OCI-LY3 (cell line): ENCODE data around the gene CDR2.

Experiments used
- H2AFZ ChIP-seq: fragments of 200-600, 300-600 bp; shearing (Covaris generic); 2 replicates; pipeline ENCODE4 v1.6.0; 2014; ENCODE audit warnings: antibody characterized with exemption, low read depth, low read length
- H3K27ac ChIP-seq: fragments of 200-600, 300-600 bp; sonication (generic); 2 replicates; pipeline ENCODE4 v1.5.1; 2014; ENCODE audit warnings: mild to moderate bottlenecking, low read length, moderate library complexity, mixed read lengths
- H3K27me3 ChIP-seq: fragments of 200-600, 300-600 bp; sonication (generic); 2 replicates; pipeline ENCODE4 v1.6.1; 2014; ENCODE audit warnings: low read depth, low read length, mixed read lengths
- H3K36me3 ChIP-seq: fragments of 200-600, 300-600 bp; sonication (generic); replicated peaks from 2 replicates; pipeline ENCODE3; 2014; ENCODE audit warnings: low read depth, low read length, mixed read lengths
- H3K4me1 ChIP-seq: fragments of 300-600, 200-600 bp; sonication (generic); 2 replicates; pipeline ENCODE4 v1.6.1; 2014; ENCODE audit warnings: low read length, mixed read lengths
- H3K4me2 ChIP-seq: fragments of 200-600, 300-600 bp; sonication (generic); 2 replicates; pipeline ENCODE4 v1.6.1; 2014; ENCODE audit warnings: low read length, mixed read lengths
- H3K4me3 ChIP-seq: fragments of 300-600, 200-600 bp; sonication (generic); 2 replicates; pipeline ENCODE4 v1.5.1; 2014; ENCODE audit warnings: antibody characterized with exemption, mild to moderate bottlenecking, low read length, moderate library complexity
- H3K79me2 ChIP-seq: fragments of 300-600, 200-600 bp; shearing (Covaris generic); 2 replicates; pipeline ENCODE4 v1.6.1; 2014; ENCODE audit warnings: mild to moderate bottlenecking, low read length, mixed read lengths
- H3K9ac ChIP-seq: fragments of 300-600, 200-600 bp; shearing (Covaris generic); 2 replicates; pipeline ENCODE4 v1.6.0; 2014; ENCODE audit warnings: mild to moderate bottlenecking, low read length, moderate library complexity
- H3K9me3 ChIP-seq: fragments of 200-600, 300-600 bp; shearing (Covaris generic); 2 replicates; pipeline ENCODE4 v1.6.1; 2014; ENCODE audit warnings: low read length, mixed read lengths; ENCODE audit not compliant: insufficient read depth
- H4K20me1 ChIP-seq: fragments of 200-600, 300-600 bp; sonication (generic); 2 replicates; pipeline ENCODE4 v1.6.1; 2016; ENCODE audit warnings: low read length, mixed read lengths; ENCODE audit not compliant: insufficient read depth
- EZH2phosphoT487 ChIP-seq: fragments of 200-600 bp; shearing (Covaris generic); IDR thresholded peaks from 2 replicates; pipeline ENCODE4 v1.6.1; 2018; ENCODE audit warnings: antibody characterized with exemption, mixed run types, low read depth
- TF ChIP-seq, protein P1 (sequence below): fragments of 200-600, 300-600 bp; sonication (generic); IDR thresholded peaks from 2 replicates; pipeline ENCODE4 v1.5.1; 2014; ENCODE audit warnings: antibody characterized with exemption, low read length, low read depth

CDR2 gene

DNA sequence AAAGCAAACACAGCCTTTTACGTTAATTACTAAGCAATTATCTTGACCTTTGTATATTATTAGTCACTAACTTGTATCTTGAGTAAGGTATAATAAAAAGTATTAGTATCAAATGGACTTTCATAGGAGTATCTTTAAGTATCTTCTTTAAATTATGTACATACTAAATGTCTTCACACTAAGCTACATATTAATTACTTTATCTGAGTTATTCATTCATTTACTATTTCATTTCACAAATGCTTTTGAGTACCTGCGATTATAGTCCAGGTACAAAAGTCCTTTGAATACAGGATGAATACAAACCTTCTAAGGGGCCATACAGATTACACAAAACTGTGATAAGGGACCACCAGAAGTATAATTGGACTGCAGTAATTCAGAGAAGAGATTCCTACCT lies 33.1 kb upstream of the CDR2 start:
- no peaks in the 10 kb centered on the region for H3K9me3 ChIP-seq
- H3K4me3 ChIP-seq, result no peak overlapping the region
- H3K79me2 ChIP-seq, result no peaks in the 10 kb centered on the region
- no peak overlapping the region for H3K27ac ChIP-seq
- no peak overlapping the region for H3K4me2 ChIP-seq
- H3K4me1 ChIP-seq, result no peaks in the 10 kb centered on the region
- no peak overlapping the region for H3K9ac ChIP-seq
- no peak for TF ChIP-seq EZH2phosphoT487
- TF ChIP-seq, protein P1, sequence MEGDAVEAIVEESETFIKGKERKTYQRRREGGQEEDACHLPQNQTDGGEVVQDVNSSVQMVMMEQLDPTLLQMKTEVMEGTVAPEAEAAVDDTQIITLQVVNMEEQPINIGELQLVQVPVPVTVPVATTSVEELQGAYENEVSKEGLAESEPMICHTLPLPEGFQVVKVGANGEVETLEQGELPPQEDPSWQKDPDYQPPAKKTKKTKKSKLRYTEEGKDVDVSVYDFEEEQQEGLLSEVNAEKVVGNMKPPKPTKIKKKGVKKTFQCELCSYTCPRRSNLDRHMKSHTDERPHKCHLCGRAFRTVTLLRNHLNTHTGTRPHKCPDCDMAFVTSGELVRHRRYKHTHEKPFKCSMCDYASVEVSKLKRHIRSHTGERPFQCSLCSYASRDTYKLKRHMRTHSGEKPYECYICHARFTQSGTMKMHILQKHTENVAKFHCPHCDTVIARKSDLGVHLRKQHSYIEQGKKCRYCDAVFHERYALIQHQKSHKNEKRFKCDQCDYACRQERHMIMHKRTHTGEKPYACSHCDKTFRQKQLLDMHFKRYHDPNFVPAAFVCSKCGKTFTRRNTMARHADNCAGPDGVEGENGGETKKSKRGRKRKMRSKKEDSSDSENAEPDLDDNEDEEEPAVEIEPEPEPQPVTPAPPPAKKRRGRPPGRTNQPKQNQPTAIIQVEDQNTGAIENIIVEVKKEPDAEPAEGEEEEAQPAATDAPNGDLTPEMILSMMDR, result no peak
- no peak overlapping the region for H2AFZ ChIP-seq
- no peaks in the 10 kb centered on the region for H3K36me3 ChIP-seq
- H4K20me1 ChIP-seq, result no peaks in the 10 kb centered on the region
- H3K27me3 ChIP-seq, result no peaks in the 10 kb centered on the region

DNA sequence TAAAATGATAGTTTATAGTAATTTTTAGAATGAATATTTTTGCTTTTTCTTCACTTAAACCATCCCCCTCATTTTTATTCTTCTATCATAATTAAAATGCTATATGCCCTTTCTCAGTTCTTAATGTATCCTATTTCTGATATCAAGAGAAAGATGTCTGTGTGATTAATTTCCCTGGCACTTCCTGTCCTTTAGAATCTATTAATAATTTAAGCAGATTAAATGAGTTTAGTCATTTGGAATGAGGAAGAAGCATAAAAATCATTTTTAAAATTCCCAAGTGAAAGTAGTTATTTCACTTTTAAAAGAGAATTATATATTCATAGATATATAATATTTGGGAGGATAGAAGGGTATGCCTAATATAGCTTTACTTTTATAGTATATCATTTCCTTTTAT lies 27.8 kb upstream of the CDR2 start:
- H3K4me1 ChIP-seq, result no peaks in the 10 kb centered on the region
- TF ChIP-seq, protein P1, result no peak
- TF ChIP-seq EZH2phosphoT487, result no peak
- no peak overlapping the region for H3K4me2 ChIP-seq
- no peaks in the 10 kb centered on the region for H3K9me3 ChIP-seq
- no peak overlapping the region for H2AFZ ChIP-seq
- H3K9ac ChIP-seq, result no peak overlapping the region
- H3K79me2 ChIP-seq, result no peaks in the 10 kb centered on the region
- no peaks in the 10 kb centered on the region for H3K27me3 ChIP-seq
- no peaks in the 10 kb centered on the region for H4K20me1 ChIP-seq
- no peak overlapping the region for H3K4me3 ChIP-seq
- H3K27ac ChIP-seq, result no peak overlapping the region
- no peaks in the 10 kb centered on the region for H3K36me3 ChIP-seq

DNA sequence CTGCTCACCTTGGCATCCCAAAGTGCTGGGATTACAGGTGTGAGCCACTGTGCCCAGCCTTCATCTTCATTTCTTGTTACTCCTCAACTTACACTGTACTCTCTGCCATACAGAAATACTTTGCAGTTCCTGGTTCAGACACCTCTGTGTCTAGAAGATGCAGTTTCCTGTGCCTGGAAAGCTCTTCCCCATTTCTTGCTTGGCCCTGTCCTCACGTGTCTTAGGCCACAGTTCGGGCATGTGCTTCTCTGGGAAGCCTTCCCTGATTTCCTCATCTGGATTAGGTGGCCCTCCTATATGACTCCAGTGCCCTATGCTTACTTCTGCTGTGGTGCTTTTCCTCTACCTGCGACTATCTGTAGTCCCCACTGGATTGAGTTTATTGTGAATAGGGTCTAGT lies 26.5 kb upstream of the CDR2 start:
- H3K79me2 ChIP-seq, result no peaks in the 10 kb centered on the region
- H3K9me3 ChIP-seq, result no peaks in the 10 kb centered on the region
- H3K27me3 ChIP-seq, result no peaks in the 10 kb centered on the region
- H3K9ac ChIP-seq, result no peak overlapping the region
- TF ChIP-seq EZH2phosphoT487, result no peak
- TF ChIP-seq, protein P1, result no peak
- no peak overlapping the region for H3K27ac ChIP-seq
- H3K36me3 ChIP-seq, result no peaks in the 10 kb centered on the region
- no peak overlapping the region for H2AFZ ChIP-seq
- no peaks in the 10 kb centered on the region for H4K20me1 ChIP-seq
- H3K4me1 ChIP-seq, result no peaks in the 10 kb centered on the region
- H3K4me2 ChIP-seq, result no peak overlapping the region
- no peak overlapping the region for H3K4me3 ChIP-seq

DNA sequence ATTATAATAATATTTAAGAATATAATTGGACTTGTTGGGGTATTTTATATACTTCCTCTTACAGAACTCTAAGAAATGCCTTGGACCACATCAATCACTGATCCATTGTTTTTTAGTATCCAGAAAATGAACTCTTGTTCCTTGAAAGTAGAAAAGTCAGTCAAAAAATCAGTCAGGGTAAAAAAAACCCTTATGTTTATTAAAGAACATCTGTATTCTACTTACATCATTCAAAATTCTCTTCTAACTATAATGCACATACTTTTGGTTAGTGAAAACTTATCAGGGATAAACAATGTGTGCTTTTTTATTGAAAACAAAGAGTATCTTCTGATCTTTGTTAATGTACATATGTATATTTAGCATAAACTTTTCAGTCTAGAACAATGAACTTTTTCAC lies 23.5 kb upstream of the CDR2 start:
- Histone ChIP-seq H3K79me2 (no peaks in the 10 kb centered on the region), H3K27ac (no peak overlapping the region), H3K9me3 (no peaks in the 10 kb centered on the region), H4K20me1 (no peaks in the 10 kb centered on the region), H3K4me2 (no peak overlapping the region), H3K9ac (no peak overlapping the region), H3K4me3 (no peak overlapping the region), H3K36me3 (no peaks in the 10 kb centered on the region), H3K27me3 (no peaks in the 10 kb centered on the region), H2AFZ (no peak overlapping the region), H3K4me1 (no peaks in the 10 kb centered on the region)
- TF ChIP-seq EZH2phosphoT487, result no peak
- TF ChIP-seq, protein P1, result no peak
